Endothelial cell of hepatic sinusoid (primary cell): Measurements from ENCODE around the gene PPP1R1B.

Source experiments
- in situ Hi-C: cut with HindIII; loops from 2 replicates; pipeline ENCODE4 v1.10.0; 2017; ENCODE audit warnings: low sequenced_read_pairs

The PPP1R1B gene

DNA sequence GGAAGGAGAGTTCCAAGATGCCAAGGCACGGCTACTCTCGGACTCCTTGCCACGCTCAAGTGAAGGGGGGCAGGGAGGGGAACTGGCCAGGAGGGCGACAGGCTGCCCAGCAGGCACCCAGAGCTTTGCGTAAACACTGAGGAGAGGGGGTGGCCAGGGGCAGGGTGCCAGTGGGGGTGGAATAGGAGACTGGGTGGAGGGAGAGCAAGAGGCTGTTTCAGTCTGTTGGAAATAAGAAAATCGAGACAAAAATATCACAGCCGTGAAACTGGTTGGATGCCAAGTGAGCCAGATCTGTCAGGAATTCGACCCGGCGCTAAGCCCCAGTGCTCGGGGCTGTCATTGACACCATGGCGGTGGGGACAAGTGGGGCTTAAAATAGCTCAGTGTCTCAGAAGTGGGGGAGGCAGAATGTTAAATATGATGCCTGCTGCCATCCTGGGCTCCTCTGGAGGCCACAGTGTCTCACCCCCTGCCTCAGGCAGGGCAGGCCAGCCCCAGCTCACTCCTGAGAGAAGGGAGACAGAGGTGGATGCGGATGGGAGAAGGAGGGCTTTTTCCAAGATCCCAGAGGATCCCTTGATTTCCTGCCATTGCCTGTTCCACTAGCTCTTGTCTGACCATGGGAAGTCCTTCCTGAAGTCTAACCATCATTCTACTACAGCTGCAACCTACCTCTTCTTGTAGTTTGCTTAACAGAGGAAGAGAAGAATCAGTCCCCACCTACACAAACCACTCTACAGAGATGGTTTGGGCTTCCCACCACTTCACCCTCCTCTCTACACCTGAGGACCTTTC lies 51.0 kb downstream of the PPP1R1B start:
- in situ Hi-C loops, result loop anchor here (10.0 kb wide), 1 partner anchor 63 kb away; no protein-coding TSS in a partner anchor

DNA sequence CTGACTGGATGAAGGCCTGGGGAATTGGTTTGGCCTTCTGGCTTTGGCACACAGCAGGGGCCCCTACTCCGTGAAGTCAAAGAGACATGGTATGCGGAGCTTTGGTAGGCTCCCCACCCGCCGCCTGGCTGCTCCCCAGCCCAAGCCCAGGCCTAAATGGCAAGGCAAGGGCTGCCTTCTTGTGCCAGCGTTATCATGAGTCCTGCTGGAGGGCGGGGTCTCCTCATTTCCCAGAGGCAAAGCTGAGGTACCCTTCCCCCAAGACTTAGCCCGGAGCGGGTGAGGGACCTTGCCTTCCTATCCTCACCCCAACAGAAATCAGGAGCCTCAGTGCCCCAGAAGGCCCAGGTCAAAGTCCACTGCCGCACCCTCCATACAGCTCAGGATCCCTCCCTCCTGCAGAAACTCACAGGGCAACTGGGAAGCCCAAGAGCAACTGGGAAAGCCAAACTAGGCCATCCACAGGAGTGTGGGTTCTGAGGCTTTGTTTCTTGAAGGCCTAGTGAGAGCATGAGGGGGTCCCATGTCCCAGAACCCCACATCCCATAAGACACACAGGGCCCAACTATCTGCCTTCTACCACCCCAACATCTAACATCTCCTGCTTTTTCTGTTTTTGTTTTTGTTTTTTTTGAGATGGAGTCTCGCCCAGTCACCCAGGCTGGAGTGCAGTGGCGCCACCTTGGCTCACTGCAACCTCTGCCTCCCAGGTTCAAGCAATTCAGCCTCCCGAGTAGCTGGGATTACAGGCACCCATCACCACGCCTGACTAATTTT lies 51.8 kb downstream of the PPP1R1B start:
- in situ Hi-C loops, result loop anchor here (10.0 kb wide), 1 partner anchor 64 kb away; no protein-coding TSS in a partner anchor

- in situ Hi-C loops, result loop anchor here (10.0 kb wide), 1 partner anchor 65 kb away; no protein-coding TSS in a partner anchor
These were observed 52.9 kb downstream of the PPP1R1B start for GRCh38 chr17:39679521-39680192.

DNA sequence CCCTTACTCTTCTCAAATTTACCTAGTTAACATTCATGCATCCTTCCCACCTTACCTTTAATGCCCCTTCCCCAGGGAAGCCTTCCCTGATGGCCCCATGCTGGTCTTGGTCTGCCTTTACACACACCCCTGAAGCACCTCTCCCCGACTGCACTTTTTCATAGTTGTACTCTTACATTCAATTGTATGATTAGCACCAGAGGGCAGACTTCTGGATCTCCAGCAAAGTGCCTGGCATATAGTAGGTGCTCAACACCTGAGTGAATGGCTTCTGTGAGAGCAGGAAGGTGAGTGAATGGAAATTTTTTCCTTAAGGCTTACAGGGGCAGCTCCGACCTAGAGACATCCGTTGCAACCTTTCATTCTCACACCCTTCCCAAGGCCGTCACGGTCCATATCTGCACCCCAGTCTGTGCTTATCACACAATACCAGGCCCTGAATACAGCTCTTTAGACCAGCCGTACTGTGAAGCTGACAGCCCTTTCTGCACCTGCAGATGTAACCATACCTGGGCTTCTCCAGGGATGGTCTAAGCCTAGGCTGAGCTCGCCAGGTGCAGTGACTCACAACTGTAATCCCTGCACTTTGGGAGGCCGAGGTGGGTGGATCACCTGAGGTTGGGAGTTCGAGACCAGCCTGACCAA lies 56.7 kb downstream of the PPP1R1B start:
- in situ Hi-C loops, result no loop called here

DNA sequence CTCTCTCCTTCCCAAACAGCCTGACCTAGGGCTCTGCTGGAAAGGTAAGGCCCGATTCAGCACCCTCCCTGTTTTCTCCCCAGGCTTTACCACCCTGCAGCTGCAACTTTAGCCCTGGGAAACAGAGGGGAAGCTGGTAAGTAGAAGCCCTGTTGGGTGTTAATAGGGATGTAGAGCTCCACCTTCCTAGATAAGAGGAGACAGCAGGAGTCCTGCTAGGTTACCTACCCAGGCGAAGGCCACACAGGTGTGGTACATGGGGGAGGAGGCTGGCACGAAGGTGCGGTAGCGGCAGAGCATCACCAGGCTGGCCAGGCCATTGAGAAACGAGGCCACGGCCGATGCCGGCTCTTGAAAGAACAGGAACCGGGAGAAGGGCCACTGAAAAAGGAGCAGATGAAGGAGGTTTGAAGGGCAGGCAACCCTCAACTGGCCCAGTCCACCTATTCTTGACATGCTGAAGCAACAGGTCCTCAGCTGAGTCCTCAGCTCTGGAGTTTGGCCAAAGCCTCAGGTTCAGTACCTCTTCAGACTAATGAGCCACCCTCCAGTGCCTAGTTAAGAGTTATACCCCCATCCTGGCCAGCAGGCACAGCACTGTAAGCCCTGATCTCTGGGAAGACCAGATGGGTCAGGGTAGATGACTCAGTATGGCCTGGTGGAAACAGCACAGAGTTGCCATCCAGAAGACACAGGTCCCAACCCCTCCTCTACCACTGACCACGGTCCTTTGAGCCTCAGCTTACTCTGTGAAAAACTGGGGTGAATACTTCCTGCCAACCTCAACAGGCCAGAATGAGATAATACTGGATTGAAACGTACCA lies 57.8 kb downstream of the PPP1R1B start:
- in situ Hi-C loops, result loop anchor here (5.0 kb wide), 2 partner anchors 47 to 58 kb away; partner anchors contain the start of gene STARD3
